GM10248 (cell line): Measurements from ENCODE around the gene P2RY13.
A peak's percentile ranks its signal among the peaks of the same experiment; 100 is the strongest.

ENCODE experiments used
- CTCF ChIA-PET: fragments of 300-600 bp; sonication (Branson Sonifier 250); formaldehyde crosslinking; extraction: SDS; loops from one replicate; lab custom pipeline; 2021; ENCODE audit warnings: antibody characterized with exemption; lab: Yijun Ruan, JAX
- POLR2A ChIA-PET: fragments of 350-650 bp; sonication (Branson Sonifier 250); formaldehyde crosslinking; extraction: SDS; loops from one replicate; lab custom pipeline; 2020; ENCODE audit warnings: antibody characterized with exemption; lab: Yijun Ruan, JAX
- DNase-seq: peaks from one replicate; pipeline ENCODE4 v3.0.0; 2012; ENCODE audit errors: extremely low spot score
- TF ChIP-seq, protein P1 (sequence below): IDR thresholded peaks from 2 replicates; pipeline ENCODE4 v1.5.1; 2012; ENCODE audit warnings: mild to moderate bottlenecking, low read depth; ENCODE audit errors: extremely low read depth, missing control alignments, control extremely low read depth

The P2RY13 gene

GRCh38 chr3:151362751-151363174 is 33.4 kb upstream of the P2RY13 start:
- ChIA-PET POLR2A (no interaction called here), CTCF (interaction anchor here (1.5 to 2.5 kb wide), 2 partner anchors 9 to 16 kb away, joined by 5 to 10 read pairs; no protein-coding TSS in a partner anchor)
- no peak for DNase-seq
- TF ChIP-seq, protein P1, sequence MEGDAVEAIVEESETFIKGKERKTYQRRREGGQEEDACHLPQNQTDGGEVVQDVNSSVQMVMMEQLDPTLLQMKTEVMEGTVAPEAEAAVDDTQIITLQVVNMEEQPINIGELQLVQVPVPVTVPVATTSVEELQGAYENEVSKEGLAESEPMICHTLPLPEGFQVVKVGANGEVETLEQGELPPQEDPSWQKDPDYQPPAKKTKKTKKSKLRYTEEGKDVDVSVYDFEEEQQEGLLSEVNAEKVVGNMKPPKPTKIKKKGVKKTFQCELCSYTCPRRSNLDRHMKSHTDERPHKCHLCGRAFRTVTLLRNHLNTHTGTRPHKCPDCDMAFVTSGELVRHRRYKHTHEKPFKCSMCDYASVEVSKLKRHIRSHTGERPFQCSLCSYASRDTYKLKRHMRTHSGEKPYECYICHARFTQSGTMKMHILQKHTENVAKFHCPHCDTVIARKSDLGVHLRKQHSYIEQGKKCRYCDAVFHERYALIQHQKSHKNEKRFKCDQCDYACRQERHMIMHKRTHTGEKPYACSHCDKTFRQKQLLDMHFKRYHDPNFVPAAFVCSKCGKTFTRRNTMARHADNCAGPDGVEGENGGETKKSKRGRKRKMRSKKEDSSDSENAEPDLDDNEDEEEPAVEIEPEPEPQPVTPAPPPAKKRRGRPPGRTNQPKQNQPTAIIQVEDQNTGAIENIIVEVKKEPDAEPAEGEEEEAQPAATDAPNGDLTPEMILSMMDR = no peak

- ChIA-PET CTCF (interaction anchor here (0.7 to 2.3 kb wide), 6 partner anchors 11 to 42 kb away, joined by 3 to 10 read pairs (median 4); partner anchors contain the start of gene P2RY12), POLR2A (no interaction called here)
- TF ChIP-seq, protein P1 = no peak
- DNase-seq = no peak
These were observed 28.1 kb upstream of the P2RY13 start for GRCh38 chr3:151357463-151357850.

DNA sequence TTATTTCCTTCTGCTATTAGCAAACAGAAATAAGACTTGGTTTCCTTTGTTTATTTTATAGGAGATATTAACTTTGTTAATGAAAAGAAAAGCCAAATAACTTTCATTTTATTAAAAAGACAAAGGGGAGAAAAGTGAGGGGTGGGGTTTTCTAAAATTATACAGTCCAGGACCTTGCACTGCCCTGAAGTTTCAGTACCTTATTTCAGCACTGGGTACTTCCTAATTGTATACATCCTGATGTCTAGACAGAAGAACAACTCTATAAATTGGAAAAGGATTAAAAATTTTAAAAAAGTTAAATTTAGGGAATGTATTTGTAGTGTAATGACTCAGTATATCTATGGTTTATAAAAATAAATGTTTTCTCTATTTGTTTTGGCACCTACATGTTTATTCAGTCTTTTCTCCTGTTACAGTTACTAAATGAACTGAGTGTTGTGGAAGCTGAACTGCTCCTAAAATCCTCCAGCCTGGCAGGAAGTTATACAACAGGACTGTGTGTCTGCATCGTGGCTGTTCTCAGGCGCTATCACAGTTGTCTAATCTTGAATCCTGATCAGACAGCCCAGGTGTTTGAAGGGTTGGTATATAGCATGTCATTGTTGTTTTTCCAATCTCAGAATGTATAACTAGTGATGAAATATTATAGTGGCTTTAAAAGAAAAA is 27.6 kb upstream of the P2RY13 start:
- POLR2A ChIA-PET = no interaction called here
- CTCF ChIA-PET = interaction anchor here (0.7 to 2.2 kb wide), 5 partner anchors 10 to 43 kb away, joined by 3 to 10 read pairs (median 4); partner anchors contain the start of gene P2RY12
- TF ChIP-seq, protein P1 = no peak
- no peak for DNase-seq

DNA sequence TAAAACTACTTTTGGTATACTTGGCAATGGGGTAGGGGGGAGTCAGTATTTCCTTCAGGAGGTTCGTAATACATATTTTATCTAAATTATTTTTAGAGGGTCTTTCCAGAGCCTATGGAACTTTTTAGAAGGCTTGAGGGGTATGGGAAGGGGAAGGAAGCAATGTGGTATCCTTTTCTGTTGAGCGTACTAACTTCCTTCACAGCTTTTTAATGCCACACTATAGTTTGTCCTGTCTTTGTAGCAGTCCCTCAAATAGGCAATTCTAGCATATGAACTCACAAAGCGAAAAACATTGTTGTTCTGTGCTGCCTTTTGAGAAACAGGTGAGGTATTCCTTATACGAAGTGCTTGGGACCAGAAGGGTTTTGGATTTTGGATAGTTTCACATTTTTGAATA is 22.3 kb upstream of the P2RY13 start:
- ChIA-PET POLR2A (no interaction called here), CTCF (interaction anchor here (0.6 kb wide), 1 partner anchor 25 kb away, joined by 3 read pairs; no protein-coding TSS in a partner anchor)
- TF ChIP-seq, protein P1 = no peak
- DNase-seq = no peak

DNA sequence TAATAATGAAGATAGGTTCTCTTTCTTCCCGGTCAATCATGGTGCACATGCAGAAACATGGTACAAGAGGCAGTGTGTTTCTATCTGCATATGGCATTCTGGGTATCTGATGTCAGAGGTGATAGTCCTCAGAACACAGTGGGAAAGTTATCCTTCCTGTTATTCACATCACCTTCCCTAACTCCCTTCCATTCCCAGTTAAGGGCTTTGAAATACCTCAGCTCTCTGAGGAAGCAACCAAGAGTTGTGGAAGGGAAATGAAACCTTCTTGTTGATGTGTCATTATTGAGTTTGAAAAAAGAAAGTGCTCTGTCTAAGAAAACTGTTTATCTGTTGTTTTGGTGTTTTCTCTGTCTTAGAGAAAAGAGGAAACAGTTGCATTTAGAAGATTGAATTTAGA is 21.9 kb upstream of the P2RY13 start:
- ChIA-PET POLR2A (no interaction called here), CTCF (interaction anchor here (0.6 kb wide), 1 partner anchor 25 kb away, joined by 3 read pairs; no protein-coding TSS in a partner anchor)
- TF ChIP-seq, protein P1 = no peak
- DNase-seq = peak; percentile 34

- CTCF ChIA-PET = no interaction called here
- no peak for DNase-seq
These were observed 21.3 kb upstream of the P2RY13 start for GRCh38 chr3:151350656-151351055.

More at GRCh38 chr3:151350656-151351055, 21.3 kb upstream of the P2RY13 start:
- TF ChIP-seq, protein P1 = no peak
- POLR2A ChIA-PET = no interaction called here
